Left ventricle myocardium inferior (tissue), 1 donor: ENCODE measurements around the gene MRAP. TPM values are rescaled to one million over a fixed set of nuclear protein-coding genes. Genes with fewer than 3 reads are reported as not detected.
A peak's percentile ranks its signal among the peaks of the same experiment; 100 is the strongest.

ENCODE experiments used
- DNase-seq: peaks from one replicate; pipeline ENCODE4 v3.0.0-alpha.2; 2020
- H3K27ac ChIP-seq: fragments of 200-600 bp; replicated peaks from 2 replicates; pipeline ENCODE4 v1.8.0; 2021
- H3K27me3 ChIP-seq: fragments of 200-600 bp; 2 replicates; pipeline ENCODE4 v1.8.0; 2021; ENCODE audit warnings: low read depth
- H3K36me3 ChIP-seq: fragments of 200-600 bp; 2 replicates; pipeline ENCODE4 v1.8.0; 2021
- H3K4me1 ChIP-seq: fragments of 200-600 bp; 2 replicates; pipeline ENCODE4 v1.8.0; 2021
- H3K4me3 ChIP-seq: fragments of 200-600 bp; 2 replicates; pipeline ENCODE4 v1.8.0; 2021; ENCODE audit warnings: mild to moderate bottlenecking, moderate library complexity
- H3K9me3 ChIP-seq: fragments of 200-600 bp; replicated peaks from 2 replicates; pipeline ENCODE4 v1.8.0; 2021
- CTCF ChIP-seq: fragments of 200-600 bp; IDR thresholded peaks from 2 replicates; pipeline ENCODE4 v1.8.0; 2021; ENCODE audit warnings: antibody characterized with exemption, mild to moderate bottlenecking, borderline replicate concordance
- intact Hi-C: fragments of 100-400 bp; cut with micrococcal nuclease; formaldehyde crosslinking; loops from one replicate; pipeline ENCODE4 v1.11.0; 2022
- total RNA-seq: library from RNA; stranded (reverse); fragmentation: NEBNext Ultra II Directional; extraction: Animal tissue kit (Norgen Biotek cat#: 25700); gene quantifications from one replicate; pipeline ENCODE4 v1.2.1, GENCODE V29; 2021
- donor health status: DM: no; HTN: yes; CAD: no; lungs with severe emphysema.

The MRAP gene
- total RNA-seq, 1 donor from 2014 or later, result not detected

GRCh38 chr21:32330784-32331311 is 32.2 kb downstream of the MRAP start:
- intact Hi-C loops, result no loop called here
- Histone ChIP-seq H3K36me3 (peaks cover 59% of the 10 kb centered on the region), H3K9me3 (no peaks in the 10 kb centered on the region)

GRCh38 chr21:32331444-32332305 is 33.0 kb downstream of the MRAP start:
- TF ChIP-seq CTCF, result no peak
- no peak for DNase-seq

More at GRCh38 chr21:32330784-32331311, 32.2 kb downstream of the MRAP start:
- no peak for DNase-seq
- Histone ChIP-seq H3K27me3 (no peaks in the 10 kb centered on the region), H3K27ac (peak overlapping the region; percentile 89), H3K4me3 (no peak overlapping the region), H3K4me1 (peaks cover 39% of the 10 kb centered on the region)
- TF ChIP-seq CTCF, result no peak

GRCh38 chr21:32332463-32332951 is 33.9 kb downstream of the MRAP start:
- H3K4me3 ChIP-seq, result no peak overlapping the region
- intact Hi-C loops, result no loop called here

More at GRCh38 chr21:32331444-32332305, 33.0 kb downstream of the MRAP start:
- intact Hi-C loops, result no loop called here
- Histone ChIP-seq H3K4me3 (no peak overlapping the region), H3K27me3 (no peaks in the 10 kb centered on the region), H3K4me1 (peaks cover 34% of the 10 kb centered on the region), H3K27ac (peak overlapping the region; percentile 43), H3K36me3 (peaks cover 60% of the 10 kb centered on the region), H3K9me3 (no peaks in the 10 kb centered on the region)

GRCh38 chr21:32333953-32334673 is 35.5 kb downstream of the MRAP start:
- Histone ChIP-seq H3K27me3 (no peaks in the 10 kb centered on the region), H3K4me1 (peaks cover 10% of the 10 kb centered on the region), H3K36me3 (peaks cover 80% of the 10 kb centered on the region), H3K27ac (no peak overlapping the region), H3K9me3 (no peaks in the 10 kb centered on the region), H3K4me3 (no peak overlapping the region)
- intact Hi-C loops, result no loop called here
- DNase-seq, result no peak
- TF ChIP-seq CTCF, result no peak

More at GRCh38 chr21:32332463-32332951, 33.9 kb downstream of the MRAP start:
- Histone ChIP-seq H3K9me3 (no peaks in the 10 kb centered on the region), H3K27me3 (no peaks in the 10 kb centered on the region), H3K36me3 (peaks cover 66% of the 10 kb centered on the region), H3K4me1 (peaks cover 26% of the 10 kb centered on the region), H3K27ac (no peak overlapping the region)
- TF ChIP-seq CTCF, result no peak
- no peak for DNase-seq

- no peak for TF ChIP-seq CTCF
- Histone ChIP-seq H3K9me3 (no peaks in the 10 kb centered on the region), H3K36me3 (peaks cover 89% of the 10 kb centered on the region), H3K4me3 (no peak overlapping the region), H3K27ac (peak overlapping the region; percentile 44), H3K27me3 (no peaks in the 10 kb centered on the region), H3K4me1 (peaks cover under 1% of the 10 kb centered on the region)
- DNase-seq, result no peak
- intact Hi-C loops, result no loop called here
These were observed 36.4 kb downstream of the MRAP start for GRCh38 chr21:32334980-32335531.
